LoVo (cell line): ENCODE data around the gene CYP24A1.
A peak's percentile ranks its signal among the peaks of the same experiment; 100 is the strongest.
"Not testable (repeated sequence)": the region's sequence is repeated elsewhere in the genome, so short reads cannot be mapped to it uniquely, and the experiment has no call there.

Experiments
- DNase-seq: peaks from one replicate; pipeline ENCODE4 v3.0.0-alpha.2; 2016; ENCODE audit warnings: low spot score

The CYP24A1 gene

GRCh38 chr20:54133434-54134427, 40.1 kb downstream of the CYP24A1 start:
- DNase-seq: peak; percentile 32

DNA sequence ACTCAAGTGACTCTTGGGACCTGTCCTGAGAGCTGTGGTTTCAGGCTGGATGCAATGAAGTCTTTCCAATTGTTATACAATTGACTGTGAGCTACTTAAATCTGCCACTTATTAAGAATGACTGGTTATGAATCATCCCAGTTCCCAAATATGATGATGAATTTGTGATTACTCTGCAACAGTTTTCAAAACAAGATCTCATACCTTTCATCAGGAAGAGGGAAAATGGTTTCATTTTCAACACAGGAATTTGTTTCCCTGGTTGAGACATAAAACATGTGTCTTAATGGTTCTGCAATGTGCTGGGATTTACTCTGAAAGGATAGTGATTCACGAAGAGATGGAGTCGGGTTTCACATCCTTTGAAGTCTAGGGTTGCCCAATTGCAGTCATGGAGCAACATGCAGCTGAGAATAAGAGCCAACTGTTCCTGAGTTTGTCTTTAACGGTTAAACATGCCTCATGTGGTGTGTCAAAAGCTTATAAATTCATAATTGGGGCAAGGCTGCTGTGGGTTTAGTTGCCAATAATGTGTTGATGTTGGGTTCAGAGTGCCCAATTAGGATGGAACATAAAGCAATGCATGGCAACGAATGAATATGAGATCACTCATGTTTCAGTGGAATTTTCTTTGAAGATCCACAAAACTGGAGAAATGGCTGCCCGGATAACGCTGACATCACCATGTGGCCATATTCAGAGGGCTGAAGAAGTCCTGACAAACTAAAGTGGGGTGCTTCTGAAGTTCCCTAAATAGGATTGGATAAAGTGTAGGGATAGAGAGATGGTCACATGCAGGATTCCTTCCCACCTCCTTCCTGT, 41.0 kb downstream of the CYP24A1 start:
- peak; percentile 65 for DNase-seq

- DNase-seq: no peak
Observed at GRCh38 chr20:54131675-54132611, 41.8 kb downstream of the CYP24A1 start.

DNA sequence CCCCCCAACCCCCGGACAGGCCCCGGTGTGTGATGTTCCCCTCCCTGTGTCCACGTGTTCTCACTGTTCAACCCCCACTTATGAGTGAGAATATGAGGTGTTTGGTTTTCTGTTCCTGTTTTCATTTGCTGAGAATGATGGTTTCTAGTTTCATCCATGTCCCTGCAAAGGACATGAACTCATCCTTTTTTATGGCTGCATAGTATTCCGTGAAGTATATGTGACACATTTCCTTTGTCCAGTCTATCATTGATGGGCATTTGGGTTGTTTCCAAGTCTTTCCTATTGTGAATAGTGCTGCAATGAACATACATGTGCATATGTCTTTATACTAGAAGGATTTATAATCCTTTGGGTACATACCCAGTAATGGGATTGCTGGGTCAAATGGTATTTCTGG, 42.7 kb downstream of the CYP24A1 start:
- DNase-seq: not testable (repeated sequence)

- DNase-seq: no peak
Observed at GRCh38 chr20:54129350-54129749, 44.4 kb downstream of the CYP24A1 start.

GRCh38 chr20:54127855-54128574, 45.8 kb downstream of the CYP24A1 start:
- DNase-seq: no peak

GRCh38 chr20:54126806-54127655, 46.8 kb downstream of the CYP24A1 start:
- no peak for DNase-seq

- DNase-seq: not testable (repeated sequence)
Observed at GRCh38 chr20:54126328-54126727, 47.5 kb downstream of the CYP24A1 start.

- peak; percentile 97 for DNase-seq
Observed at GRCh38 chr20:54123587-54124180, 50.1 kb downstream of the CYP24A1 start.

DNA sequence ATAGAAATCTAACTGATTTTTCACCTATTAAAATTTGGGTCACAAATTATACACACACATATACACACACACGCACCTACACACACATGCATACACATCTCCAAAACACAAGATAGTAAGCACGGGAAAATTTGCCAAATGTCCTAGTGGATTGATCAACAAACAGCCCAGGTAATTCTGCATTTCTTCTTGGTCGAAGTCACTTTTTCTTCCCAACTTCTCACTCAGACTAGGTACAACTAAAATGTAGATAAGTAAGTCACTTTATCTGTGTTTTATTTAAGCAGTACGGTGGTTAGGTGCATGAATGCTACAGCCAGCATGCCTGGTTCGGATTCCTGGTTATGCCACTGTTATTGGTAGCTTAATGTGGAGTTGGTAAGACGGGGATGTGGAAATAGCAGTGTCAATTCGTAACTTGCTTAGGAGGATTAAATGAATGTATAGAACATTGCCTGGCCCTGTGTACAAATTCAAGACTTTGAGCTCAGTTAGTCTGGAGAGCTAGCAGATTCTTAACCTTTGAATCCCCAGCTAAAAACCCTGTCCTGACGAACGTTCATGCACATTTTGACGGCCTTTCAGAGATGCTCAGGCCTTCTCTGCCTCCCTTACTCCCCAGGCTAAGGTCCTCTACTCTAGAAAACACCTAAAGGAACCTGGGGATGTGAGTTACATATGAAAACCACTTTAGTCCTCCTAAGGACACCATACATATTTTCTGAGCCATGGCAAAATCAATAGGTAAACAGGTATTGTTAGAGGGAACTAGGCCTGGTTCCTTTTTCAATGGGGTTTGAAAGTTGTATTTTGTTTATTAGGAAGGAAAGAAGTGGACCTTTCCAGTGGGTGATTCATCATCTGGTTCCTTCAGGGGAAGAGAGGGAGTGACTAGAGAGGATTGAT, 50.9 kb downstream of the CYP24A1 start:
- no peak for DNase-seq

DNA sequence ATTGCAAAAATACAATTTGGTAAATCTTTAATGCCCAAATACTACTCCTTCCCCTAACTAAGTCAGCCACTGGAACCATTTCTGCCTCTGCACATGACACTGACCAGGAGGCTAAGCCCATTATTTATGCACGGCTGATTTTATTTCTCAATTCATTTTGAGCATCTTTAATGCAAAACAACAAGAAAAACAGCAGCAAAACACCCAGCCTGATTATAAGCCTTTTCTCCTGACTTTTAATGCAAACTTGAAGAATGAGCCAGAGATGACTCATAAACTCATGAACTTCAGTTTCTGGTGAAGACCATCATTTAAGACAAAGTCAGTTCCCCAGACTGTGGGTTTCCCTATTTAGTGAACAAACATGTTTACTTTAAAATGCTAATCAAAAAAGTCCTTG, 51.6 kb downstream of the CYP24A1 start:
- no peak for DNase-seq

DNA sequence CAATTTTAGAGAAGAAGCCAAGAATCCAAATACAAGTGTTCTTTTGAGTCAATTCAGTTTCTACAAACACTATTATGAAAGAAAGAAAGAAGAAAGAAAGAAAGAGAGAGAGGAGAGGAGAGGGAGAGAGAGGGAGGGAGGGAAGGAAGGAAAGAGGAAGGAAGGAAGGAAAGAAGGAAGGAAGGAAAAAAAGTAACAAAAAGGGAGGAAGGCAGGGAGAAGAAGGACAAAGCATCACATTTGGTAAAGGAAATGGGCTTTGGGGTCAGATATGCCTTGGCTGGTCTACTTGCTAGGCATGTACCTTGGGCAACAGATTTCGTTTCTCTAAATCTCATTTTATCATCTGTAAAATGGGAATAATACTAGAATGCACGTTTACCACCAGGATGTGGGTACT, 54.0 kb downstream of the CYP24A1 start:
- no peak for DNase-seq

- DNase-seq: no peak
Observed at GRCh38 chr20:54118220-54119001, 55.4 kb downstream of the CYP24A1 start.

GRCh38 chr20:54116550-54117235, 57.1 kb downstream of the CYP24A1 start:
- no peak for DNase-seq

DNA sequence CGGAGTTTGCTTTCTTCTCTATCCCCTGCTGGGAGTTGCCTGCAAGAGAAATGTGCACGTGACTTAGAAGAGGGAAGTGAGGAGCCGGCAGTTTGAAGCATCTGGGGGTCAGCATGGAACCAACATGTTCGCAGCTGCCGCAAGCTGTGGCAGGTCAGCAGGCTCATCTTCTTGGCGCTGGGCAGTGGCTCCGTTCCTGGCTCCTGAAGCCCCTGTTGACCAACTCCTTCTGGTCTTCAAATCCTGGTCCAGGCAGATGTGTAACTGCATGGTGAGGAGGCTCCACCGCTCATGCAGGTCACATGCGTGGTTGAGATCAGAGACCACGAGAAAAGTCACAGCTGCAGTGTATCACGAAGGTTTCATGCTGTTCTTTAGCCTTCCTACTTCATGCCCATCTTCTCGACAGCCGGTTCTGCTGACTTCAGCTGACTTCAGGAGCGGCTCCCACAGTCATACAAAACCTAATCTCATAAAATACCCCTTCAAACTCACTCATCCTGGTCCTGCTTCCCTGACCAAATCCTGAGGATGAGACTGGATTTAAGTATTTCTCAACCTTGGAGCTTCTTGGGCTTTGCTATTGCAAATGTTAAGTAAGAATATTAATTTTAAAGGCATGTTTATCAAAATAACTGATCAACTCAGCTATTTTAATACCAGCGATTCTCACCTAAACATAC, 58.5 kb downstream of the CYP24A1 start:
- DNase-seq: no peak

DNA sequence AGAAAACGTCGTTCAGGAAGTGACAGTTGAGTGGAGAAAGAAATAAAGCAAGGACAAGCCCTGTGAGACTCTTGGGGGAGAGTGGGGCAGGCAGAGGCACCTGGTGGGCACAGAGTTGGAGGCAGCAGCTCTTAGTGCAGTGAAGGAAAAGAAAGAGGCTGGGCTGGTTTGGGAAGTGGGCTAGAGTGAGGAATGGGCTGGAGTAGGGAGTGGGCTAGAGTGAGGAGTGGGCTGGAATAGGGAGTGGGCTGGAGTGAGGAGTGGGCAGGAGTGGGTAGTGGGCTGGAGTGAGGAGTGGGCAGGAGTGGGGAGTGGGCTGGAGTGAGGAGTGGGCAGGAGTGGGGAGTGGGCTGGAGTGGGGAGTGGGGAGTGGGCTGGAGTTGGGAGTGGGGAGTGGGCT, 59.7 kb downstream of the CYP24A1 start:
- no peak for DNase-seq

- DNase-seq: no peak
Observed at GRCh38 chr20:54113566-54113965, 60.2 kb downstream of the CYP24A1 start.
